Natural killer cell treated with Interleukin-12 subunit alpha and Interleukin-12 subunit beta and Interleukin-15 and Interleukin-18, amount 100 ng/mL, for 72 hours (primary cell): ENCODE measurements around the gene MINDY3. TPM values are rescaled to one million over a fixed set of nuclear protein-coding genes. Genes with fewer than 3 reads are reported as not detected.
A peak's percentile ranks its signal among the peaks of the same experiment; 100 is the strongest.

Source experiments
- ATAC-seq, 2 donors: fragments of 150-1000 bp; cut with Tn5 transposase in 1 of 2; sonication (Bioruptor Pico), chemical (Tn5 transposase) in 1 of 2; 2 replicates each; pipeline ENCODE4 v1.10.0; 2021
- DNase-seq: peaks from one replicate; pipeline ENCODE4 v3.0.0; 2022; ENCODE audit warnings: low spot score
- H3K27ac Mint-ChIP-seq, 2 donors: 1 replicate in 1 of 2; 2 replicates in 1 of 2; pipeline ENCODE4 v1.8.0; 2022; ENCODE audit warnings: mixed read lengths in 2 of 2, mild to moderate bottlenecking in 1 of 2, moderate library complexity in 1 of 2
- H3K27me3 Mint-ChIP-seq, 2 donors: 1 replicate in 1 of 2; 2 replicates in 1 of 2; pipeline ENCODE4 v1.8.0; 2022; ENCODE audit warnings: mixed read lengths in 2 of 2
- H3K36me3 Mint-ChIP-seq: one replicate; pipeline ENCODE4 v1.8.0; 2022; ENCODE audit warnings: mixed read lengths
- H3K4me1 Mint-ChIP-seq, 2 donors: 1 replicate in 1 of 2; 2 replicates in 1 of 2; pipeline ENCODE4 v1.8.0; 2022; ENCODE audit warnings: low read depth in 2 of 2, mixed read lengths in 2 of 2, mild to moderate bottlenecking in 1 of 2
- H3K4me3 Mint-ChIP-seq: one replicate; pipeline ENCODE4 v1.8.0; 2022; ENCODE audit warnings: mixed read lengths
- H3K9me3 Mint-ChIP-seq: 2 replicates; pipeline ENCODE4 v1.8.0; 2022; ENCODE audit warnings: mixed read lengths
- total RNA-seq, 2 donors: library from RNA; stranded (reverse); gene quantifications; one replicate each; pipeline ENCODE4 v1.2.3, GENCODE V29; 2022

MINDY3 gene
- total RNA-seq, 2 donors from 2014 or later = 25.9 to 34.2 TPM

- Mint-ChIP-seq H3K36me3 (peaks cover 31% of the 10 kb centered on the region), H3K27ac (no peak overlapping the region), H3K4me3 (no peak overlapping the region), H3K9me3 (peaks cover 21% of the 10 kb centered on the region), H3K4me1 (peaks cover 34 to 41% of the 10 kb centered on the region in 2 donors), H3K27me3 (no peaks in the 10 kb centered on the region)
- ATAC-seq (no peak), DNase-seq (no peak)
These were observed 12.8 kb downstream of the MINDY3 start for GRCh38 chr10:15847481-15847880.

- Mint-ChIP-seq H3K4me1 (peaks cover 19 to 31% of the 10 kb centered on the region in 2 donors), H3K9me3 (no peaks in the 10 kb centered on the region), H3K36me3 (peaks cover 5% of the 10 kb centered on the region), H3K4me3 (no peak overlapping the region), H3K27ac (no peak overlapping the region), H3K27me3 (no peaks in the 10 kb centered on the region)
- no peak for ATAC-seq
- no peak for DNase-seq
These were observed 15.8 kb downstream of the MINDY3 start for GRCh38 chr10:15844517-15844916.

GRCh38 chr10:15843695-15844094, 16.6 kb downstream of the MINDY3 start:
- no peak for DNase-seq
- peak overlapping the region; percentile 43 to 53 for H3K27ac Mint-ChIP-seq
- no peaks in the 10 kb centered on the region for H3K36me3 Mint-ChIP-seq
- no peak for ATAC-seq
- H3K4me3 Mint-ChIP-seq = peak overlapping the region; percentile 27
- H3K4me1 Mint-ChIP-seq = peaks cover 13 to 24% of the 10 kb centered on the region in 2 donors
- no peaks in the 10 kb centered on the region for H3K27me3 Mint-ChIP-seq
- no peaks in the 10 kb centered on the region for H3K9me3 Mint-ChIP-seq

DNA sequence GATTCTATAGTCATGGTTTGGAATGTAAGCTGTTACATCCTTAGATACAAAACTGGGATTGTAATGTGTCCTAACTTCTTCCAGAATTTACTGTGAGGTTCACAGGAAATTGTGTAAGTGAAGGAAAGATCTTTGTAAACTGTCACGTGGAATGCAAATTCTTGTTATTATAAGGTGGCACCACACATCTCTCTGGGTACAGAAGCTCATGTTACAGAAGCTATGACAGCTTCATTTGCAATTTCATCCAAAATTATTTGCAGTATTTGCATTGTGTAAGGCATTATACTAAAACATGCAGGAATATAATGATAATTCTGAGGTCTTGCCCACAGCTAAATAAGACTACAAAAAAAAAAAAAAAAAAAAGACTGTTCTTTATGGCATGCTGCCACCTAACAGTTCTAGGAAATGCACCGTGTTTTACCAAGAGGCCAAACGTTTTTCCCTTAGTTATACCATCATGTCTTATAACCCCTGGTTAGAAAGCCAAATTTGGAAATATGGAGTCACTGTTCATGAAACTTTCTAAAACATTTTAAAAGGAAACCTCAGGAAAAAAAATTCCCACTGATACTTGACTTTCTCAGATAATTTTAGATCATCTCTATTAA, 17.6 kb downstream of the MINDY3 start:
- DNase-seq (no peak), ATAC-seq (peak in 1 of 2 donors; percentile 43)
- Mint-ChIP-seq H3K27ac (peak overlapping the region; percentile 43 to 53), H3K36me3 (no peaks in the 10 kb centered on the region), H3K4me1 (peaks cover 13 to 22% of the 10 kb centered on the region in 2 donors), H3K4me3 (no peak overlapping the region), H3K9me3 (no peaks in the 10 kb centered on the region), H3K27me3 (no peaks in the 10 kb centered on the region)

DNA sequence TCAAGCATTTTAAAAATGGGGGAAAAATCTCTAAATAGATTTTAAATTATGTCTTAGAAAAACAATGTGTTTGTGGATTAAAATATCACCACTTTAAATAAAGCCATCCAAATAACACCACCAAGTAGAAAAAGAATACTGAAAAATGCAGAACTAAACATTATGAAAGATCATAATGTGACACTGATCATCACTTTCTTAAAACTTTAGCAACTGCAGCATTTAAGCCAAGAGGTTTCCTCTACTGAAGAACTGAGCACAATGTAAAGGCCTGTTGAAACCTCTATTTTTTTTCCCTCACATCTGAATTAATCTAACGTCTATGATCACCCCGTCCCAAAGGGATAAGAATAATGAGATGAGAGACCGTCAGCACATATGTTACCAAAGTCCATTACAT, 18.6 kb downstream of the MINDY3 start:
- Mint-ChIP-seq H3K27me3 (no peaks in the 10 kb centered on the region), H3K27ac (no peak overlapping the region), H3K4me3 (no peak overlapping the region), H3K9me3 (no peaks in the 10 kb centered on the region), H3K36me3 (no peaks in the 10 kb centered on the region), H3K4me1 (peaks cover 13 to 22% of the 10 kb centered on the region in 2 donors)
- ATAC-seq = no peak
- DNase-seq = no peak

- DNase-seq (no peak), ATAC-seq (peak in 1 of 2 donors; percentile 72)
- H3K9me3 Mint-ChIP-seq = no peaks in the 10 kb centered on the region
- no peak overlapping the region for H3K27ac Mint-ChIP-seq
- H3K4me1 Mint-ChIP-seq = peaks cover 6 to 9% of the 10 kb centered on the region in 2 donors
- H3K36me3 Mint-ChIP-seq = peaks cover 6% of the 10 kb centered on the region
- no peak overlapping the region for H3K4me3 Mint-ChIP-seq
- no peaks in the 10 kb centered on the region for H3K27me3 Mint-ChIP-seq
These were observed 23.5 kb downstream of the MINDY3 start for GRCh38 chr10:15836807-15837206.

DNA sequence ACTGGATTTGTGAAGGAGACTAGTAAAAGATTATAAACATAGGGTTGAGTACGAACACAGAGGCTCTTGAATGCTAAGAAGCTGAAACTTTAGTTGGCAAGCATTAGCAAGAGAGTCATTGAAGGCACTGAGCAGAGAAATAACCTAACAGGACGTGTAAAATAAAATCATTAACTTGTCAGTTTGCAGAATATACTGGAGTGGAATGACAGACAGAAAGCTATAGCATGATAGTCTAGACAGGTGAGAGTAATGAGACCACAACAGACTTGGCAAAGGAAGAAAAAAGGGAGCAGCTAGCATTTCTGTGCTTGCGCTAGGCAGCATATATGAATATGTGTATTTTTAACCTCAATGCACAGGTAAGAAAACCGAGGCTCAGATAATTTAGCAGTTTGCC, 30.8 kb downstream of the MINDY3 start:
- H3K27ac Mint-ChIP-seq = no peak overlapping the region

GRCh38 chr10:15824498-15824897, 35.8 kb downstream of the MINDY3 start:
- H3K9me3 Mint-ChIP-seq = no peaks in the 10 kb centered on the region
- no peak overlapping the region for H3K27ac Mint-ChIP-seq
- DNase-seq = no peak
- ATAC-seq = no peak
- no peaks in the 10 kb centered on the region for H3K27me3 Mint-ChIP-seq
- no peak overlapping the region for H3K4me3 Mint-ChIP-seq
- peaks cover 0 to 10% of the 10 kb centered on the region in 2 donors for H3K4me1 Mint-ChIP-seq
- peaks cover 33% of the 10 kb centered on the region for H3K36me3 Mint-ChIP-seq

More for the DNA sequence above, 30.8 kb downstream of the MINDY3 start:
- DNase-seq (no peak), ATAC-seq (no peak)
- Mint-ChIP-seq H3K27me3 (no peaks in the 10 kb centered on the region), H3K4me1 (peaks cover 4 to 21% of the 10 kb centered on the region in 2 donors), H3K36me3 (peaks cover 32% of the 10 kb centered on the region), H3K4me3 (no peak overlapping the region), H3K9me3 (no peaks in the 10 kb centered on the region)

DNA sequence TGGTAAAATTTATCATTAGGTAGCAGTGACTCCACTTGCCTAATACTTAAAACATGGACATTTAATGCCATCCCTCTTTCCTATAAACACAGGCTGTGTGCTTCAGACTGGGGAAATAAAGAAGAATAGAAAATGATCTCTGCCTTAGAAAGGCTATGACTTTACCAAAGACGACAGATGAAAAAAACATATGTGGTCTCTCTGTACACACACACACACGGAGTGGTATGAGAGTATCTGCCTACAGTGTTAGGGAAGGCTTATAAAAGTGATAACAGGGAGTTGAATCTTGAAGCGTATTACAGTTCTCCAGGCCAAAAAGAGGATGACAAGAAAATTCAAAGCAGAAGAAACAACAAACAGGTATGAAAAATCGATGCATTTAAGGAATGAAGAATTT, 38.2 kb downstream of the MINDY3 start:
- Mint-ChIP-seq H3K27ac (no peak overlapping the region), H3K4me1 (peaks cover 6 to 24% of the 10 kb centered on the region in 2 donors), H3K9me3 (no peaks in the 10 kb centered on the region), H3K4me3 (no peak overlapping the region), H3K27me3 (no peaks in the 10 kb centered on the region), H3K36me3 (peaks cover 35% of the 10 kb centered on the region)
- DNase-seq (no peak), ATAC-seq (no peak)

DNA sequence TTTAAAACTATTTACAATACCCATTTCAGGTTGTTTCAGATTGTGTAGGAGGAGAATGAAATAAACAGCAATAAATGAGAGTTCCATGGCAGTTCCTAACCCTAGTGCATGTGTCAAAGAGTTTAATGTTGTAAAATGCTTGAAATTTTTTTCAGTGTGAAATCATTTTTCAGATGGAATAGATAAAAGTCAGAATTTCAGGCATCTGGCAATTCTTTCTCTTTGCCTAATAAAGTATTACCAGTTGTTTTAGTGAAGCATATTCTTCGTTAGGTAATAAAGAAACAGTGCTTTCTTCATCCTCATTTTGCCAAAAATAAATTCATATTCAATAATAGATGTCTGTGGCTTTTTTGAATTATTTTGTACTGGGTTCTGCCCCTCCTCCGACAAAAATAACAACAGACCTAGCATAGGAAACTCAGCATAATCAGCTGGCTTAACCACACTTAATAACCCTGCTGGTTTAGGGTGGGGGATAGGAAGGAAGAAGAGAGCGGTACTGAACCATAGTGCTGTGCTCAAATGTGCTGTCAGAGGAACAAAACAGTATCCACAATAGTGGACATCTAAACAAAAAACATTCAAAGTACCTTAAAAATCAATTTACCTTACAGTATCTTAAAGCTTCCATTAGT, 39.1 kb downstream of the MINDY3 start:
- ATAC-seq = no peak
- no peak overlapping the region for H3K27ac Mint-ChIP-seq
- H3K36me3 Mint-ChIP-seq = peaks cover 35% of the 10 kb centered on the region
- no peak for DNase-seq
- H3K27me3 Mint-ChIP-seq = no peaks in the 10 kb centered on the region
- H3K4me1 Mint-ChIP-seq = peaks cover 6 to 20% of the 10 kb centered on the region in 2 donors
- no peak overlapping the region for H3K4me3 Mint-ChIP-seq
- H3K9me3 Mint-ChIP-seq = no peaks in the 10 kb centered on the region

DNA sequence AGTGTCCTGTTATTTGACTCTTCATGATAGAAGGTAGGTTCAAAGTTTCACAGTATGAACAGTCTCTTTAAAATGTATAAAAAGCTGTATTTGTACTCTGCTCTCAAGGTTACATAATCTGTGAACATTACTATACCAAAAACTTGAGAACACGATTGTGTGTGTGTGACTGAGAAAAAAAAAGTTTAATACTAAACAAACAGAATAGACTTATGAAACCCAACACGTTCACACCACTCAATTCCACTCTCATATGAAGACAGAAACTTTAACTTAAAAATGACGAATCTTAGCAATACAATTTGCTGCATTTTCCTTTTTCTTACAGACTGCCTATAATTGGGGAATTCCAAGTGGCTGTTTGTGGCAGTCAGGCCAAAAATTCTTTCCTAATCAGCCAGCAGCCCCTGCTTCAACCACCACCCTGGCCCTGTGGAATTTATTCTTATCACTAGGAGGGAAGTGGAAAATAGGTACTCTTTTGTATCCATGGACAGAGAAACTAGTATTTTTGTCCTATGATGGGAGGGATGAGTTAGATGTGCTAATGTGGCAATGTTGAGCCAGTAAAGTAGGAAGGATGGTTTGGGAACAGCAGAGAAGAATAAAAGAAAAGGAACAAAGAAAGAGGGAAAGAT, 42.8 kb downstream of the MINDY3 start:
- peaks cover 13 to 26% of the 10 kb centered on the region in 2 donors for H3K4me1 Mint-ChIP-seq
- H3K9me3 Mint-ChIP-seq = no peaks in the 10 kb centered on the region
- ATAC-seq = no peak
- peak overlapping the region in 1 of 2 donors; percentile 48 for H3K27ac Mint-ChIP-seq
- peaks cover 28% of the 10 kb centered on the region for H3K36me3 Mint-ChIP-seq
- no peaks in the 10 kb centered on the region for H3K27me3 Mint-ChIP-seq
- no peak for DNase-seq
- H3K4me3 Mint-ChIP-seq = peak overlapping the region; percentile 26

DNA sequence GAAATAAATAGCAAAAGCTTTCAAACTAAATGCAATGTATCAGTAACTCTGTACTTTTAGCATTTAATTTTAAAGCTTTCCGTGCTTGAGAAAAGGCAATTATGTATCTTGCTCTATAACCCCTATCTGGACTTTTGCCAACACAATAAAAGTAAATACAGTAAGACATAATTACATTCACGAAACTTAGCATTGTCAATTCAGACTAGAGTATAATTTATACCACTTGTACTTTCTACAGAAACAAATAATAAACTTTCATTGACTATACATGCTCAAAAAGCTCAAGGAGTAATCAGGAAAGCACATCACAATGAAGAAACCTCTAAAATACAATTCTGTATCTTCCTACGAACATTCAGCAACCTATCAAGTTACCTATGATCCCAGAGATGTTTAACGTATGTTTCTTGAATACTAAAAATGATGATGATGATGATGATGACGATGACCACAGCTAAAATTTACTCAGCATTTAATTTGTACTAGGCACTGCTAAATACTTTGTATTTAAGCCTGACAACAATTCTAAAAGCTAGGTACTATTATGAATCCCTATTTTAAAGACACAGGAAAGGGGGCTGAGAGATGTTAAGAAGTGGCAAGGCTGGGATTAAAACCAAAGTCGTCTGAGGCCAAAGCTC, 44.9 kb downstream of the MINDY3 start:
- no peak for ATAC-seq
- Mint-ChIP-seq H3K36me3 (peaks cover 25% of the 10 kb centered on the region), H3K4me1 (peaks cover 13 to 20% of the 10 kb centered on the region in 2 donors), H3K9me3 (no peaks in the 10 kb centered on the region), H3K27me3 (no peaks in the 10 kb centered on the region), H3K27ac (no peak overlapping the region), H3K4me3 (no peak overlapping the region)
- DNase-seq = no peak

DNA sequence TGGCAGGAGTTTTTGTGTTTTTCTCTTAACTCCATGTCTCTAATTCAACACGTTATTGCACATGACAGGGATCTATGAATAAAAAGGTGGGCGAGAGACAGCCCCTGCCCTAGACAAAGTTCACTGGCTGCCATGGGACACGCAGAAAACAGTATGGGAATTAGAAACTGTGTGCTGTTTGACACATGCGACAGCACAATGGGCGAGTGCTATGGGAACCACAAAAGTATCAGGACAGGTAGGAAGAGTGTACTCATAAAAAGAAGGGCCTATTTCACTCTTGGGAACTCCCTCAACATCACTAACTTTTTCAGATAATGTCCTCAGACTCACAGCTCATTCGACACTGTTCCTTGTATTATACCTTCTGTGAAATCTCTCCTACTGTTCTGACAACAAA, 45.7 kb downstream of the MINDY3 start:
- H3K27ac Mint-ChIP-seq = no peak overlapping the region
- DNase-seq = no peak
- no peak for ATAC-seq
- no peaks in the 10 kb centered on the region for H3K27me3 Mint-ChIP-seq
- H3K4me3 Mint-ChIP-seq = no peak overlapping the region
- H3K9me3 Mint-ChIP-seq = no peaks in the 10 kb centered on the region
- H3K36me3 Mint-ChIP-seq = peaks cover 26% of the 10 kb centered on the region
- peaks cover 13 to 20% of the 10 kb centered on the region in 2 donors for H3K4me1 Mint-ChIP-seq

- Mint-ChIP-seq H3K4me3 (no peak overlapping the region), H3K36me3 (peaks cover 19% of the 10 kb centered on the region), H3K27ac (peak overlapping the region in 1 of 2 donors; percentile 4), H3K27me3 (no peaks in the 10 kb centered on the region), H3K9me3 (no peaks in the 10 kb centered on the region), H3K4me1 (peaks cover 11 to 15% of the 10 kb centered on the region in 2 donors)
- no peak for DNase-seq
- ATAC-seq = no peak
These were observed 46.9 kb downstream of the MINDY3 start for GRCh38 chr10:15813415-15813814.
